Subcutaneous abdominal adipose tissue (tissue), 5 donors: ENCODE measurements around the gene LYZL2.
"Not testable (repeated sequence)": the region's sequence is repeated elsewhere in the genome, so short reads cannot be mapped to it uniquely, and the experiment has no call there.

Source experiments
- H3K27ac ChIP-seq: one replicate; pipeline ENCODE4 v1.7.0; 2013; ENCODE audit warnings: low read depth, mild to moderate bottlenecking, inconsistent platforms, low read length, moderate library complexity
- H3K27me3 ChIP-seq, 5 donors: one replicate each; pipeline ENCODE4 v1.7.0; 2013; ENCODE audit warnings: low read length in 5 of 5, inconsistent platforms in 1 of 5; ENCODE audit not compliant: control insufficient read depth in 5 of 5, insufficient read depth in 4 of 5
- H3K36me3 ChIP-seq, 5 donors: one replicate each; pipeline ENCODE4 v1.7.0; 2013; ENCODE audit warnings: low read length in 5 of 5; ENCODE audit not compliant: control insufficient read depth in 5 of 5, insufficient read depth in 5 of 5
- H3K4me1 ChIP-seq, 5 donors: one replicate each; pipeline ENCODE4 v1.7.0; 2013; ENCODE audit warnings: low read length in 5 of 5, mild to moderate bottlenecking in 3 of 5, moderate library complexity in 1 of 5; ENCODE audit not compliant: control insufficient read depth in 5 of 5, insufficient read depth in 5 of 5
- H3K4me3 ChIP-seq, 5 donors: one replicate each; pipeline ENCODE4 v1.7.0; 2013; ENCODE audit warnings: low read length in 5 of 5, low read depth in 1 of 5
- H3K9ac ChIP-seq, 5 donors: one replicate each; pipeline ENCODE4 v1.7.0; 2013; ENCODE audit warnings: low read length in 5 of 5, mild to moderate bottlenecking in 4 of 5, moderate library complexity in 3 of 5
- H3K9me3 ChIP-seq, 5 donors: one replicate each; pipeline ENCODE4 v1.7.0; 2013; ENCODE audit warnings: low read length in 5 of 5; ENCODE audit not compliant: control insufficient read depth in 5 of 5
- donor health status: healthy.
- donor health status: healthy.
- donor health status: healthy.
- donor health status: healthy.
- donor health status: healthy.

The LYZL2 gene

GRCh38 chr10:30611041-30611440, 18.5 kb downstream of the LYZL2 start:
- not testable (repeated sequence) for H3K36me3 ChIP-seq, H3K4me3 ChIP-seq, H3K9me3 ChIP-seq, H3K9ac ChIP-seq, H3K27ac ChIP-seq, H3K4me1 ChIP-seq, H3K27me3 ChIP-seq

- H3K9me3 ChIP-seq = no peaks in the 10 kb centered on the region
- no peak overlapping the region for H3K9ac ChIP-seq
- no peak overlapping the region for H3K4me3 ChIP-seq
- no peak overlapping the region for H3K27ac ChIP-seq
- H3K4me1 ChIP-seq = no peaks in the 10 kb centered on the region
- H3K36me3 ChIP-seq = no peaks in the 10 kb centered on the region
- peaks cover 0 to 4% (median 0%) of the 10 kb centered on the region in 5 donors for H3K27me3 ChIP-seq
Measured at GRCh38 chr10:30607814-30608213, 21.7 kb downstream of the LYZL2 start.

- H3K9me3 ChIP-seq = no peaks in the 10 kb centered on the region
- H3K9ac ChIP-seq = no peak overlapping the region
- H3K27ac ChIP-seq = no peak overlapping the region
- H3K27me3 ChIP-seq = peaks cover 0 to 4% (median 0%) of the 10 kb centered on the region in 5 donors
- H3K36me3 ChIP-seq = no peaks in the 10 kb centered on the region
- no peak overlapping the region for H3K4me3 ChIP-seq
- H3K4me1 ChIP-seq = no peaks in the 10 kb centered on the region
Measured at GRCh38 chr10:30606313-30606712, 23.2 kb downstream of the LYZL2 start.

- not testable (repeated sequence) for H3K27me3 ChIP-seq, H3K27ac ChIP-seq, H3K4me1 ChIP-seq, H3K36me3 ChIP-seq, H3K4me3 ChIP-seq, H3K9me3 ChIP-seq, H3K9ac ChIP-seq
Measured at GRCh38 chr10:30605341-30606121, 24.0 kb downstream of the LYZL2 start.

- H3K4me1 ChIP-seq = no peaks in the 10 kb centered on the region
- no peak overlapping the region for H3K4me3 ChIP-seq
- no peaks in the 10 kb centered on the region for H3K27me3 ChIP-seq
- H3K36me3 ChIP-seq = no peaks in the 10 kb centered on the region
- H3K27ac ChIP-seq = no peak overlapping the region
- no peak overlapping the region for H3K9ac ChIP-seq
- no peaks in the 10 kb centered on the region for H3K9me3 ChIP-seq
Measured at GRCh38 chr10:30603589-30603988, 26.0 kb downstream of the LYZL2 start.

- Histone ChIP-seq H3K27me3 (no peaks in the 10 kb centered on the region), H3K4me3 (no peak overlapping the region), H3K9ac (no peak overlapping the region), H3K9me3 (no peaks in the 10 kb centered on the region), H3K4me1 (no peaks in the 10 kb centered on the region), H3K36me3 (no peaks in the 10 kb centered on the region), H3K27ac (no peak overlapping the region)
Measured at GRCh38 chr10:30602747-30603146, 26.8 kb downstream of the LYZL2 start.

GRCh38 chr10:30600005-30600404, 29.5 kb downstream of the LYZL2 start:
- Histone ChIP-seq H3K4me3 (no peak overlapping the region), H3K27ac (no peak overlapping the region), H3K36me3 (no peaks in the 10 kb centered on the region), H3K9ac (no peak overlapping the region), H3K27me3 (no peaks in the 10 kb centered on the region), H3K4me1 (no peaks in the 10 kb centered on the region), H3K9me3 (no peaks in the 10 kb centered on the region)

GRCh38 chr10:30598105-30598776, 31.3 kb downstream of the LYZL2 start:
- no peak overlapping the region for H3K4me3 ChIP-seq

GRCh38 chr10:30597433-30597824, 32.1 kb downstream of the LYZL2 start:
- not testable (repeated sequence) for H3K4me1 ChIP-seq, H3K27me3 ChIP-seq, H3K36me3 ChIP-seq, H3K27ac ChIP-seq, H3K9ac ChIP-seq, H3K9me3 ChIP-seq, H3K4me3 ChIP-seq

More at GRCh38 chr10:30598105-30598776, 31.3 kb downstream of the LYZL2 start:
- no peak overlapping the region for H3K9ac ChIP-seq
- no peaks in the 10 kb centered on the region for H3K27me3 ChIP-seq
- no peak overlapping the region for H3K27ac ChIP-seq
- H3K4me1 ChIP-seq = no peaks in the 10 kb centered on the region
- H3K36me3 ChIP-seq = no peaks in the 10 kb centered on the region
- H3K9me3 ChIP-seq = no peaks in the 10 kb centered on the region

- not testable (repeated sequence) for H3K36me3 ChIP-seq, H3K9me3 ChIP-seq, H3K4me1 ChIP-seq, H3K27me3 ChIP-seq, H3K27ac ChIP-seq, H3K4me3 ChIP-seq, H3K9ac ChIP-seq
Measured at GRCh38 chr10:30596493-30597432, 32.8 kb downstream of the LYZL2 start.
